Activated CD4-positive, CD25-positive, alpha-beta regulatory T cell treated with anti-CD3 and anti-CD28 coated beads, Interleukin-2, amount 50 U/mL, for 24 hours (primary cell): ENCODE data around the gene ADAMTS4.

Experiments
- ATAC-seq, 2 donors: fragments of 150-1000 bp; cut with Tn5 transposase; one replicate each; pipeline ENCODE4 v1.10.0; 2021; ENCODE audit warnings: mild to moderate bottlenecking in 1 of 2, moderate library complexity in 1 of 2

ADAMTS4 gene

GRCh38 chr1:161193561-161194235, 5.2 kb downstream of the ADAMTS4 start:
- ATAC-seq: no peak

DNA sequence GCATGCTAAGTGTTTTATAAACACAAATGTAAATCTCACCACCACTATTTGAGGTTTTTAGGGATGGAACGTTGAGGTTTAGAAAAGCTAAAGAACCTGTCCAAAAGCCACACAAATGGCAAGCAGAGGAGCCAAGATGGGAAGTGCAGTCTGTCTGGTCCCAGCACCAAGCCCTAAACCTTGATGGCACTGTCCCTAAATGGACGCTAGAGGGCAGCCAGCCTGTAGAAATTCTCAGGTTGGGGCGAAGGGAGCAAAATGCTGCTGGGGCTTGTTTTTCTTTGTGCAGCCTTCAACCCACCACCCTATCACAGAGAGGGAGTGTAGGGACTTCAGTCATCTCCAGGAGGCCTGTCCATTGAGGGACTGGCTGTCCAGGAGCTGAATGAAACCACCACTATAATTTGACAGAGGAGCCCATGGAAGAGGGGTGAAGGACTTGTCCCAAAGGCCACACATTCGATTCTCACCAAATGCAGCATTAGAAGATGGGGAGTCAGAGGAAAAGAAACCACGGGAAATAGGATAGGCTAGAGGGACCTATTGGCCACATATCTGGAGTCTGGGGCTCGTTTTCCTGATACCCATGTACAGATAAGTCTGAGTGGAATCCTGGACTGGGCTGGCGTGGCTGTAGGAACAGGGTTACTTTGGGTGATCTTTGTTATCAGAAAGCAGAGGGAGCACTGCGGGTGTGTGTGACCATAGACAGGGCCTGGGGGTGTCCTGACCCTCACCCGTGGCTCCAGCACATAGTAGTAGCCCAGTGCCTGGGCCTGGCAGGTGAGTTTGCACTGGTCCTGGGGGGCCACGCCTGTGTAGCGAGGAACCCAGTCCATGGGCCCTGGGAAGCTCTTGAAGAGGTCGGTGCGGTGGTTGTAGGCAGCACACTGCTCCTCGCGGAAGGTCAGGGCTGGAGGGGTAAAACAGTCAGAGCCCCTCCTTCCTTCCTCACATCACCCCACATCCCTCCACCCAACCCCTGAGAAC, 6.1 kb downstream of the ADAMTS4 start:
- peak; percentile 90 to 95 for ATAC-seq

- ATAC-seq: no peak
Observed at GRCh38 chr1:161191971-161192370, 6.9 kb downstream of the ADAMTS4 start.

- no peak for ATAC-seq
Observed at GRCh38 chr1:161190962-161191521, 7.8 kb downstream of the ADAMTS4 start.

GRCh38 chr1:161189036-161189435, 9.8 kb downstream of the ADAMTS4 start:
- ATAC-seq: no peak

- ATAC-seq: no peak
Observed at GRCh38 chr1:161188381-161188780, 10.5 kb downstream of the ADAMTS4 start.

DNA sequence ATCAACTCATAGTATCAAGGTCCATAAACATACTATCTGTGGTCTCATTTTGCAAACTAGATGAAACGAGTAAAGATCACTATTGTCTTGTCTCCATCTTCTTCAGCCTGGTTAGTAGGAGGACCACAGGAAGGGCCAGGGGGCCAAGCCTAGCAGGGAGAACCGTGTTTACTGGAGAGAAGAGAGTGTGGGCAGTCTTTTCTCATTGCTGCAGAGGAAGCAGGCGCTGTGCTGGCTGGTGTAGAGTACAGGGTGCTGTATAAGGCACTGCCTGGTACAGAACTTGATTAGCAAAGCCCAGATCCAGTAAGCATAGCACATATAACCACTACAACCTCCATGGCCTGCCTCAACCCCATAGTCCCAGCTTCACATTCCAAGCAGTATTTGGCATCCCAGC, 11.5 kb downstream of the ADAMTS4 start:
- ATAC-seq: no peak

- ATAC-seq: no peak
Observed at GRCh38 chr1:161185732-161186311, 13.0 kb downstream of the ADAMTS4 start.

- ATAC-seq: peak; percentile 45 to 51
Observed at GRCh38 chr1:161185282-161185682, 13.6 kb downstream of the ADAMTS4 start.

DNA sequence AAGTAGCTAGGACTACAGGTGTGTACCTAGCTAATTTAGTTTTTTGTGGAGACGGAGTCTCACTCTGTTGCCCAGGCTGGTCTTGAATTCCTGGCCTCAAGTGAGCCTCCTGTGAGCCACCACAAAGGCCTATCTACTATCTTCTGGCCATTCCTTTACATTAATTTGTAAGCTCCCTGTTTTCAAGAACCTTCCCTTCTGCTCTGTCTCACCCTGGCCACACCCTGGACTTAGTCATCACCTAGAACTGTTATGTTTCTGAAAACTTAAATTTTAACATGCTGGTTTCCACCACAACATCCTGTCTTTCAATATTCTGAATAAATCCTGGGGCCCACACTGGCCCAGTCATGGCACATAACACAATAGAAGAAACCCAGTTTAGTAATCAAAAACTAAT, 16.6 kb downstream of the ADAMTS4 start:
- peak; percentile 85 to 86 for ATAC-seq

DNA sequence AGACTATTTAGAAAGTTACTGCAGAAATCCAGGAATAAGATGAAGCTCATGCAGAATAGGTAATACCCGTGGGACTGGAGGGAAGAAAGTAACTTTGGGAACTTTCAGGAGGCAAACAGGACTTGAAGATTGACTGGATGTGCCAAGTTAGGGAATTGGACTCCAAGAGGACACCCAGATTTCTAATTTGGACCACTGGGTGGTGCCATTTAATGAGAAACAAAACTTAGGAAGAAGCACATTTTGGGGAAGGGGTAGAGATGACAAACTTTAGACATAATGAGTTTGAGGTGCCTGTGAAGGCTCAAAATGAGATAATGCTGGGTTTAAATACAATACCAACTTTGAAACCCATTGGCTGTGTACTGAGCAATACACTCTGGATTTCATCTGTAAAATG, 18.2 kb downstream of the ADAMTS4 start:
- no peak for ATAC-seq

DNA sequence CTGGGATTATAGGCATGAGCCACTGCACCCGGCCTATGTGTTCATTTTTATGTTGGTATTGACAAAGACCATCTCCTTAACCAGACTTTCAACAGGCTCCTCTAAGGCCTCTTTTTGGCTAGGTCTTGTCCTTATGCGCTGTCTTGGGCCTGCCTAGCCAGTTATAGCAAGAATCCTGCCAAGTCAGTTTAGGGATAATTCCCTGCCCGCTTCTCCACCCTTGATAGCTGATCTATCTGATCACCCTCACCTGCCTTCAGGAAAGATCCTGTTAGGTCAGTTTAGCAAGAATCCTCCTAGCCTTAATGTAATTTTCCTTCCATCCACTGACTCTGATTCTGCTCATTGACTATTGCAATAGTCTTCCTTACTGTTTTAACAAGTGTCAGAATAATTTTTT, 19.2 kb downstream of the ADAMTS4 start:
- ATAC-seq: no peak

DNA sequence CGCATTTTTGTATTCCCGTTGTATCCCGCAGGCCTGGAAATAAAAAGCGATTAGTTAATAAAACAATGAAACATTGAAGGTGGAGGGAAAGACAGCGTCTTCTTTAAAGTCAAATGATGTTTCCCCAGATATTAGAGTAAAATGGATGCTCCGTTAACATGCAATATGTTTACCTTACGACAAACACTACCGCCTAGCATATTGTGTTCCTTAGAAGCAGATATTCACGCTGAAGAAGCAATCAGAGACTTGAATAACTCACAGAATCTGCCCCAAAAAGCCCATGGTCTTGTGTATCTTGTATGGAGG, 21.0 kb downstream of the ADAMTS4 start:
- ATAC-seq: no peak

DNA sequence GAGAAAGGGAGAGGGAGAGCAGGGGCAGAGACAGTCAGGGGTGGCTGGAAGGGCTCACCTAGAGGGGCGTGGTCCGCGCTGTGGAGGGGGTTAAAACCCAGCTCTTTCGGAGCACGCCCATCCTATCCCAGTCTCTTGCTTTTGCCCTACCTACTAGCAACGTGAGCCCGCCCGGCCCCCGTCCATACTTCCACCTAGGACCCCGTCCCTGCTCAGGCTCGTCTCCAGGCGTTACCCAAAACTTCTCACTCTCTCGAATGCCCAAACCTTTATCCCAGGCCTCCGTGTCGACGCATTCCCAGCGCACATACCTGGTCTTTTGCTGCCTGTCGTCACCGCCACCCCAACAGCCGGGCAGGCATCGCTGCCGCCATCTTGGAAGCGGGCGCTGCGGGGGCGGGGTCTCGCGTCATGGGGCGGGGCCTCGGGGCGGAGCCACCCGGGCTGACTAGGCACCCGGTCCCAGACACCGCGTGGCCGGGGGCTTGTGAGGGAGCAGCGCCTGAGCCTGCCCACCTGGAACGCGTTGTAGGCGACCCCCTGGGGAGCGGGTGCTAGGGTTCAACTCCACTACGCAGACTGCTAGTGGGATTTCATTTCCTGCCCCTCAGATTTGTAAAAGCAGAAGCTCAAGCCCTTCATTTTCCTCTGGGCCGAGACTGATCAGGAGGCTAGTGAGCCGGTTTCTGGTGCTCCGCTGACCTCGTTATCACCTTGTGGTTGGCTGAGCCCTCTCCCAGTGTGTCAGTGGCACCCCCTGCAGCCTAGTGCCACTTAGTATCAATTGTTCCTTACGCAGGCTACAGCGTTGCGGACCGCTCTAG, 21.5 kb downstream of the ADAMTS4 start, which contains the start of gene B4GALT3:
Gene B4GALT3, minus strand, starts transcription at position 396 of the 824 bp plus-strand sequence. CDS start 1,447 bp downstream, outside the sequence.
- ATAC-seq: peak; percentile 80 to 84

DNA sequence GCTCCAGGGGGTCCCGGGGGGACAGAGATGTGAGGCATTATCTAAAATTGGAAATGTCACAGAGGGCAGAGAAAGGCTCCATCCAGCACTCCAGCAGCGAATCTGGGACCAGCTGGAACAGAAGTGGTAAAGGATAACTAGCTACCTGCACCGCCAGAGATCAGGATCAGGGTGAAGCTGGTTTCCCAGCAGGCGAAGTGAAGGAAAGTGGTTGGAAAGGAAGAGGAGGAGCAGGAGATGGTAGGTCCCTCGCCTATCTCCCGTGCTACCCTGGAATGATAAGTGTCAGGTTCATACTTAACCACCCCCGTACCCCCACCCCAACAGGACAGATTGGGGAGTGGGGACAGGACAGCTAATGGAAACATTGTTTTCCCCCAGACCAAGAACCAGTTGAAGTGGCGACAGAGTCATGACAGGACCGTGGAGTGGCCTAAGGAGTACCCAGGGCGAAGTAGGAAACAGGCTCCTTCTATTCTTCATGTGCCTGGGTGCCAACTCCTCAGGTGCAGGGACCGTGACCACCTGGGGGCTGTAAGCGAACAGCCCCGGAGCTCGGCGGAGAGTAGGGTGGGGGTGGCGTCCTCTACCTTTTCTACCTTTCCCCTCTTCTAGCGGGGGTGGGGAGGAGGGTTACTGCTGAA, 22.3 kb downstream of the ADAMTS4 start:
- no peak for ATAC-seq

DNA sequence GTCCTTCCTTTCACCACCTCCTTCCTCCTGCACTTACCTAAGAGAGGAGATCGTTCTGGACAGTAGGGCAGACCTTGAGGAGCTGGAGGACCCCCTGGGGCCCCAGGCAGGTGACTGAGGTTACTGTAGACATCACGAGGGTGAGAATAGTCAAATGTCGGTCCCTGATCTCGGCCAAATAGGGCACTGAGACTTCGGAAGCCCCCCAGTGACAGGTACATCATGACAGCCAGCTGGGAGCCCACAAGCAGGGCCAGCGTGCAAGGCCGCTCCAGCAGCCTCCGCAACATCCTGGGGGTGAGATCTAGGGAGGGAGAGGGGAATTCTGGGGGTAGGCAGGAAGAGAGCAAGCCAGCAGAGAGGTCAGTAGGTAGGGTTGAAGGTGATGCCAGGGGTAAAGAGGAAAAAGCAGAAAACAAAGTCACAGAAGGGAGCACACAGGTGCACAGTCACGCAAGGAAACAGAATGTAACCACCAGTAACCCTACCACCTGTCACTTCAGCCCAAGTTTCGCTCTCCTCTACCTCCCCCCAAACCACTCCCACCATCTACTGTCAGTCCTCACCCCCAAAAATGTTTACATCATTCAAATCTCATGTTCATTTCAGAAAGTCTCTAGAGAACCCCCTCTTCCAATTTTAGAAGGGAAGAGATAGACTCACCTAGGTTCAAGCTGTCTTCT, 22.9 kb downstream of the ADAMTS4 start:
- ATAC-seq: no peak

- no peak for ATAC-seq
Observed at GRCh38 chr1:161174911-161175310, 23.9 kb downstream of the ADAMTS4 start.

- ATAC-seq: no peak
Observed at GRCh38 chr1:161173711-161174110, 25.1 kb downstream of the ADAMTS4 start.

DNA sequence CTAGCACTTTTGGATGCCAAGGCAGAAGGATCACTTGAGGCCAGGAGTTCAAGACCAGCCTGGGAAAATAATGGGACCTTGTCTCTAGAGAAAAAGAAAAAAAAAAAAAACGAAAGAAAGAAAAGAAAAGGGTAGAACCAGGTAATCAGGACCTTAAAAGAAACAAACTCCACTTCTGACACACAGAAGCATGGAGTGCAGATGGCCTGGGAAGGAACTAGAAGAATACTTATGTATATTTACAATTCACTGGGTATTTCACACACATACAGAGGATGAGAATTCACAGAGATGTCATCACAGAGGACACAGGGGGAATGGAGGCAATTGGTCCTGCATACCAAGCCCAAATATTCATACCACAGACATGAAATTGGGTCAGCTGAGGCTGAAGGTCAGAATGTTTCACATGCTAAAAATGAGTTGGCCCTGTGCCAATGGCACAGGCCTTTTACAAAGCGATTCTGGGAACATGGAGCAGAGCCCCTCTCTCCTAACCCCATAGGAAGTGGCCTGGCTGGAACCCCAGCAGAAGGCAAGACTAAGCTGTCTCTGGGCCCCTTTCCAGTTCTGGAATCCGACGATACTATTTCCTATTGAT, 26.0 kb downstream of the ADAMTS4 start:
- ATAC-seq: no peak

- no peak for ATAC-seq
Observed at GRCh38 chr1:161172349-161172748, 26.5 kb downstream of the ADAMTS4 start.

GRCh38 chr1:161171696-161172095, 27.2 kb downstream of the ADAMTS4 start:
- ATAC-seq: no peak
